Ovary (tissue), 9 donors: Measurements from ENCODE around the gene LPCAT3. TPM values are rescaled to one million over a fixed set of nuclear protein-coding genes. Genes with fewer than 3 reads are reported as not detected.

Experiments used
- DNase-seq, 5 donors: peaks; one replicate each; pipeline ENCODE4 v3.0.0-alpha.2; 2019 to 2020
- H3K27ac ChIP-seq, 2 donors: fragments of 200-600 bp; one replicate each; pipeline versions ENCODE4 v1.5.1 to v1.8.0; 2019 to 2022
- H3K27me3 ChIP-seq: fragments of 200-600 bp; one replicate; pipeline ENCODE4 v1.8.0; 2022
- H3K36me3 ChIP-seq: fragments of 200-600 bp; sonication (generic); one replicate; pipeline ENCODE4 v1.5.1; 2019
- H3K4me1 ChIP-seq: one replicate; pipeline ENCODE4 v1.8.1; 2013; ENCODE audit warnings: mild to moderate bottlenecking, moderate library complexity; ENCODE audit not compliant: insufficient read depth
- H3K4me3 ChIP-seq: fragments of 200-600 bp; sonication (generic); one replicate; pipeline ENCODE4 v1.5.1; 2017
- H3K9me3 ChIP-seq, 2 donors: fragments of 200-600 bp in 1 of 2; sonication (generic) in 1 of 2; one replicate each; pipeline versions ENCODE4 v1.5.1 to v1.8.1; 2013 to 2019; ENCODE audit warnings: mild to moderate bottlenecking in 1 of 2, moderate library complexity in 1 of 2
- CTCF ChIP-seq, 3 donors: fragments of 450-650 bp in 2 of 3; fragments of 200-600 bp in 1 of 3; IDR thresholded peaks; one replicate each; pipeline versions ENCODE4 v1.5.1 to v1.8.0; 2016 to 2022; ENCODE audit warnings: antibody characterized with exemption in 3 of 3, mild to moderate bottlenecking in 1 of 3
- EP300 ChIP-seq: sonication (generic); formaldehyde crosslinking; IDR thresholded peaks from one replicate; pipeline ENCODE4 v1.6.1; 2017; ENCODE audit warnings: antibody characterized with exemption
- POLR2A ChIP-seq: fragments of 450-650 bp; IDR thresholded peaks from one replicate; pipeline ENCODE4 v1.6.1; 2017; ENCODE audit warnings: antibody characterized with exemption, mild to moderate bottlenecking, moderate library complexity
- WGBS, 3 donors: extraction: QIAGEN DNeasy Blood & Tissue Kit in 1 of 3; methylation state at CpG; one replicate each; pipeline versions ENCODE4 v1.1.5 to v1.1.7; 2013 to 2017; 5-methylcytosine and 5-hydroxymethylcytosine counted together
- intact Hi-C, 4 donors: fragments of 100-400 bp; cut with DNase I; formaldehyde crosslinking; loops; one replicate each; pipeline versions ENCODE4 v1.11.0 to v1.15.1; 2022 to 2023
- polyA plus RNA-seq, 2 donors: library from polyadenylated mRNA; stranded (reverse); fragments of 200-250 nt in 1 of 2; fragments of 350-450 nt in 1 of 2; fragmentation: Illumina TruSeq in 1 of 2; extraction: RNeasy Lipid Tissue Mini Kit (QIAGEN cat#74804) in 1 of 2; gene quantifications; one replicate each; pipeline ENCODE4 v1.2.3, GENCODE V29; 2013 to 2014
- total RNA-seq, 7 donors: library from RNA; depleted of rRNA in 2 of 7; stranded (reverse); fragments of >200 nt in 2 of 7; fragmentation: NEBNext Ultra II Directional in 3 of 7; extraction: Animal tissue kit (Norgen Biotek cat#: 25700) in 3 of 7; gene quantifications; one replicate each; pipeline versions ENCODE4 v1.1.0 to v1.2.4, GENCODE V29; 2016 to 2023
- donor health status: DM: no; HTN: no; CAD: no; lungs with moderate emphysema.
- donor health status: DM: no; HTN: no; CAD: no.
- donor health status: Bipolar disorder and iron deficiency.
- donor health status: DM: yes; HTN: yes; CAD: no.
- donor health status: DM: no; HTN: no; CAD: no.
- donor health status: DM: yes; HTN: yes; CAD: no.

Gene LPCAT3
- total and polyA plus RNA-seq, 9 donors, result 15.5 to 51.2 (median 39.5) TPM

- intact Hi-C loops, result no loop called here
- H3K27ac ChIP-seq, result no peak overlapping the region
- WGBS, 3 donors, result 78 to 84% (median 82%) methylated on average over 20 of the region's 20 CpGs
- H3K9me3 ChIP-seq, result no peaks in the 10 kb centered on the region
- no peaks in the 10 kb centered on the region for H3K36me3 ChIP-seq
- H3K27me3 ChIP-seq, result no peaks in the 10 kb centered on the region
- TF ChIP-seq POLR2A (no peak), CTCF (IDR thresholded peaks at IDR 0.05) (no peak), EP300 (no peak)
- H3K4me1 ChIP-seq, result peaks cover 8% of the 10 kb centered on the region
- H3K4me3 ChIP-seq, result no peak overlapping the region
- DNase-seq, result peak in 1 of 5 donors; percentile 28
Observed at GRCh38 chr12:6957151-6957701, 61.0 kb downstream of the LPCAT3 start.

GRCh38 chr12:6956021-6956727 is 62.1 kb downstream of the LPCAT3 start:
- 82% methylated on average over 27 to 28 of the region's 28 CpGs for WGBS, 3 donors
- Histone ChIP-seq H3K27ac (no peak overlapping the region), H3K4me1 (peaks cover 3% of the 10 kb centered on the region), H3K27me3 (no peaks in the 10 kb centered on the region), H3K9me3 (no peaks in the 10 kb centered on the region), H3K4me3 (no peak overlapping the region), H3K36me3 (no peaks in the 10 kb centered on the region)
- no peak for TF ChIP-seq POLR2A
- no peak for TF ChIP-seq CTCF (IDR thresholded peaks at IDR 0.05)
- TF ChIP-seq EP300, result no peak
- intact Hi-C loops, result no loop called here
- peak in 1 of 5 donors; percentile 33 for DNase-seq

DNA sequence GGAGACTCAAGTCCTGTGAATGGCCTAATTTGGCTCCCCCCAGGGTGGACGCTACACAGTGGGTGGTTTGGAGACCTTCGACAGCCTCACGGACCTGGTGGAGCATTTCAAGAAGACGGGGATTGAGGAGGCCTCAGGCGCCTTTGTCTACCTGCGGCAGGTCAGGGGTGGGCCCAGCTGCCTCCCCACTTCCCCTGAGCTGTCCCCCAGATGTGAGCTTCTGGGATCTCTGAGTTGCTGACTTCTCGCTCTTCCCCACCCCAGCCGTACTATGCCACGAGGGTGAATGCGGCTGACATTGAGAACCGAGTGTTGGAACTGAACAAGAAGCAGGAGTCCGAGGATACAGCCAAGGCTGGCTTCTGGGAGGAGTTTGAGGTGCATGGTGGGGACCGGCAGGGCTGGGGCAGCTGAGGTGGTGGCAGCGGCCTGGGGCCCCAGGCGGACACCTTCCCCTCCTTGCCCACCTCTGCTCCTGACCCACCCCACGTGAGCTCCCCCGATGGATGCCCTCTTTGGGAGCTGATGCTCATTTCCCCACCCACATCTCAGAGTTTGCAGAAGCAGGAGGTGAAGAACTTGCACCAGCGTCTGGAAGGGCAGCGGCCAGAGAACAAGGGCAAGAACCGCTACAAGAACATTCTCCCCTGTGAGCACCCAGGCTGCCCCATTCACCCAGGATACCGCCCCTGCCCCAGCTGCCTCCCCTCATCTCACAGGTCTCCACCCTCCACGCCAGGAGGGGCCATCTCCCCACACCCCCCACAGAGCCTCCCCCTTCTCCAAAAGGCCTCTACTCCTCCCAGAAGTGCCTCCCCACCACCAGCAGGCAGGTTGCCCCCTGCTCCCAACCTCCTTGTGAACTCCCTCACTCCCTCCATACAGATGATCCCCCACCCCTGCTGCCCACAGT is 62.9 kb downstream of the LPCAT3 start:
- DNase-seq, result peak in 1 of 5 donors; percentile 24
- H3K36me3 ChIP-seq, result no peaks in the 10 kb centered on the region
- H3K4me3 ChIP-seq, result no peak overlapping the region
- H3K9me3 ChIP-seq, result no peaks in the 10 kb centered on the region
- no peak for TF ChIP-seq EP300
- H3K4me1 ChIP-seq, result no peaks in the 10 kb centered on the region
- H3K27ac ChIP-seq, result no peak overlapping the region
- no peaks in the 10 kb centered on the region for H3K27me3 ChIP-seq
- intact Hi-C loops, result no loop called here
- 83 to 86% (median 84%) methylated on average over 22 of the region's 22 CpGs for WGBS, 3 donors

DNA sequence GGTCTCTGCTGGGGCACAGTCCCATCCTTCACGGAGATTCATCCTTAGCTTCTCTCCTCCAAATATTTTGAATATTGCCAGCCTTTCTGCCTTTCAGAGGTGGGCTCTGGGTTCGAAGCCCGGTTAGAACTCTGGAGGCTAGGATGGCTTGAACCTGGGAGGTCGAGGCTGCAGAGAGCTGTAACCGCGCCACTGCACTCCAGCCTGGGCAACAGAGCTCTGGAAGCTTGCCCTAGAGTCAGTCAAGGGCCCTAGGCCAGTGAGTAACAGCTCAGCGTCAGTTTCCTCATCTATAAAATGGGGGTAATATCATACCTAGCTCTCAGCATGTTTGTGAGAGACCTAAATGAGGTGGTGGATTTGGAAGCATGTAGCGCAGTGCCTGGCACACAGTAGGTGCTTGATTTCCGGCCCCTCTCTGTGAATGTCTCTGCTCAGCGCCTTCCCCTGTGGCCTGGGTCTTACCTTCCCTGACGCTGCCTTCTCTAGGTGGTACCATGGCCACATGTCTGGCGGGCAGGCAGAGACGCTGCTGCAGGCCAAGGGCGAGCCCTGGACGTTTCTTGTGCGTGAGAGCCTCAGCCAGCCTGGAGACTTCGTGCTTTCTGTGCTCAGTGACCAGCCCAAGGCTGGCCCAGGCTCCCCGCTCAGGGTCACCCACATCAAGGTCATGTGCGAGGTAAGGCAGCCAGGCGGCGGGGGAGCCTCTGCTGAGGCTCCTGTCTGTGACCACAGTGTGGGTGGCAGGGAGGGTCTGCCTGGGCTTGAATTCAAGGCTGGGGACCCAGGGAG is 63.8 kb downstream of the LPCAT3 start:
- intact Hi-C loops, result no loop called here
- H3K9me3 ChIP-seq, result no peaks in the 10 kb centered on the region
- no peak overlapping the region for H3K4me3 ChIP-seq
- no peaks in the 10 kb centered on the region for H3K4me1 ChIP-seq
- peak in 1 of 5 donors; percentile 37 for DNase-seq
- TF ChIP-seq POLR2A, result no peak
- TF ChIP-seq EP300, result no peak
- TF ChIP-seq CTCF (IDR thresholded peaks at IDR 0.05), result no peak
- no peaks in the 10 kb centered on the region for H3K27me3 ChIP-seq
- no peak overlapping the region for H3K27ac ChIP-seq
- WGBS, 3 donors, result 70 to 75% (median 75%) methylated on average over 21 of the region's 21 CpGs
- no peaks in the 10 kb centered on the region for H3K36me3 ChIP-seq
